GM19240 (cell line): ENCODE data around the gene NF1.
"Not testable (repeated sequence)": the region's sequence is repeated elsewhere in the genome, so short reads cannot be mapped to it uniquely, and the experiment has no call there.

Experiments
- DNase-seq: peaks from one replicate; pipeline ENCODE4 v3.0.0; 2011; ENCODE audit warnings: low spot score; ENCODE audit not compliant: insufficient read length

The NF1 gene

DNA sequence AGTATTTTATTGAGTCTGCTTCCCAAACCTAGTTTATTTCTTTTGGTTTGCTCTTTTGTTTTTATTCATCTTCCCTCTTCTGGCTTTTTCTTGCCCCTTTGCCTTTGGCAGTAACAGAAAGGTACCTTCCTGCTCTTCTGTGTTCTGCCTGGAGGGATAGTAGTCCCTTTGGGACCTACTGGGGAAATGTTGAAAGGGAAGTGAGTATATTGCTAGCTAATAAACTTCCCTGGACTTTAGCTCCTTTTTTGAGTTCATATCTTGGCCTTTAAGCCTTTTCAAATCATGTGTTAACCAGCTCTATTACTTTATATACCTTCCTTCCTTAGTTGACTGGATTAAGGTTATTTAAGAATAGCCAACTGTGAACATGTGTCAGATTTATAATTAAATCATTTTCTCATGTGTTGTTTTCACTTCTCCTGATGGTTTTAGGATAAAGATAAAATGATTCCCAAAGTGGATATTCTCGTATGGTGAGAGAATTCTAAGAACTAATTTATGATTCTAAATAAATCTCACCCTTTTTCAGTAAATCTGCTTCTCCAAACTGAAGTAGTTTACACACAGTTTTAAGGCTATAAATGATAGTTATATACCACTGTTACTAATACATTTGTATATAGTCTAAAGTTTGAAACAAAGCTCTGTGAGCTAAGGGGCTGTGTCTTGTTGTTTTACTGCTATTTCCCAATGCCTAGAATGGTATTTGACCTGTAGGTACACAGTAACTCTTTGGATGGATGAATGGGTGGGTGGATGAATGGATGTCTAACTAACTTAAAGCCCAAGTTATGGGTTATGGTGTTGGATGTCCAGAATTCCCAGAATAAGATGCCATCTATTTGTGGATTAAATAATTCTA, 156.6 kb downstream of the NF1 start:
- DNase-seq, result no peak

DNA sequence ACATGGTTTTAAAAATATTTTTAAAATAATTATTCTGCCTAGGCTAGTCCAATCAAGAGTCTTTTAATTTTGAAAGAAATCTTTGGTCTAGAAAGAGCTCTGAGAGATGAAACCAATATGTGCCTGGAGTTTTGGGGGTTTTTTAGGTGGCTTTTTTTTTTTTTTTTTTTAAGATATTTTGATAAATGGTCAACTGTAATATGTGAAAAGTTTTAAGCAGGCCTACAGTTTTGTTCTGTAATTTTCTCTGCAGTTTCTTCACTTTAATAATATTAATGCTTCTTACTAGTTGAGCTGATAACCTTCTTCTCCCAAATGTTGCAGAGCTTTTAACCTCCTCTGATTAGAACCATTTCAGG, 157.2 kb downstream of the NF1 start:
- no peak for DNase-seq

DNA sequence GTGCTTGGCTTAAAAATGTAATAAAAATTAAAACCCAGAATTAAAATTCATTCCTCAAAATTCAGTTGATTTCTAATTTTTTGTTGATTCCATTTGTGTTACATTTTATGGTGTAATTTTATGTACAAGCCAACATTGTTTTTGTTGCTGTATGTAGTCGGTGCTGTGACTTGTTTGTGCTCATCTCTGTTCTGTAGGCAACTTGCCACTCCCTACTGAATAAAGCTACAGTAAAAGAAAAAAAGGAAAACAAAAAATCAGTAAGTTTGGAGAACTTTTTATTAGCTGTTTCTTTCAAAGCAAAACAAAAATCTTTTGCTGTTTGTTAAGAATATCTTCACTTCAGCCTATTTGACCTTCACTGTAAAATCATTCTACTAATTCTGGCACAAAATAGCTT, 158.0 kb downstream of the NF1 start:
- no peak for DNase-seq

DNA sequence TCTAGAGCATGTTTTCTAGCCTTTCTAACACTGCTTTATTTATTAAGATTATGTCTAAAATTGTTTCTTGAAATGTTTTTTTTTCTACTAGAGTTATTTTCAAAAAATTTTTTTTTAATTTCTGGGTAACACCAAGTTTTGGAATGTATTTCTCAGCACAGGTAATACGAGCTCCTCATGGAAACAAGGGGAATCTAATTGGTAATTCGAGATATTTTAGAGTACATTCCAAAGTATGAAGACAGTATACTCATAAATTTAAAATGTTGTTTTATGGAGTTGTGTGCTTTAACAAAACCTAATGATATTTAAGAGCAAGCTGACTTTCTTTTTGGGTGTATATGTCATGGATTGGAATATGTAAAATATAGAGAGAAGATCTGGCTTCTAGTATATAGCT, 159.9 kb downstream of the NF1 start:
- DNase-seq, result no peak

DNA sequence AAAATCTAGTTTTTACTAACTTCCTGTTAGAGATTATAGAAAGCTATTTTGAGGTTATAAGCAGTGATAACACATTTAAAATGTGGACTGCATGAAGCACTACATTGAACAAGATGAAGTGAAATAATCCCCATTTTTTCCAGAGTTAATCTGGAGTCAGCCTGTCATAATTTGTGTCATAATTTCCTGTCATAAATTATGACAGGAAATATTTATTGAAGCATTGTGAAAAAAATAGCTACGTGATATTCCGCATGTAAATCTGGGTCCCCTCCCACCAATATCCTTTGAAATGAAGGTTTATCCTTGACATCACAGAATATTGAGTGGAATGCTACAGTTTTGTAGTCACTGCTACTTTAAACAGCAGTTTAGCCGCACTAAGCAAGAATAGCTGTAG, 162.2 kb downstream of the NF1 start:
- no peak for DNase-seq

DNA sequence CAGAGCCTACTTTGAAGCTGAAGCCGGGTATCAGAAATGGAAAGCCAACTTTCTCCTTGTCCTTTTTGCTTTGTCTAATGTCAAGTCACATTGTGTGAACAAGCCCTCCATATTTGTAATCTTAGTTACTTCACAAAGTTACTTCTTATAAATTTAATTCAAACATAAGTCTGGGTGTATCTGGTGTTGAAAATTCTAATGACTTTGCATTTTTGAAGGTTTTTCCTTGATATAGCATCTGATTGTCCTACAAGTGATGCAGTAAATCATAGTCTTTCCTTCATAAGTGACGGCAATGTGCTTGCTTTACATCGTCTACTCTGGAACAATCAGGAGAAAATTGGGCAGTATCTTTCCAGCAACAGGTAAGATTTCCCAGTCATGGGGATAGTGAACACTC, 165.4 kb downstream of the NF1 start:
- no peak for DNase-seq

DNA sequence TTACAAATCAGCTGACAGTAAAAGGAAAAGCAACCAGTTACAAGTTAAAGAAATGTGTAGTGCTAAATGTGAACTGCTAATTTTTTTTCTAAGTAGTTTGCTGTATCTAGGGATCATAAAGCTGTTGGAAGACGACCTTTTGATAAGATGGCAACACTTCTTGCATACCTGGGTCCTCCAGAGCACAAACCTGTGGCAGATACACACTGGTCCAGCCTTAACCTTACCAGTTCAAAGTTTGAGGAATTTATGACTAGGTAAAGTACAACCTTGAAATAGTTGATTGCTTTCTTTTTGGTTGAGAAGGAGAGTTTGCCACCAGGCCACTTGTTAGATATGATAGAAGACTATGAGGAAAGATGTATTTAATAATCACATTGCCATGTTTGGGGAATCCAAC, 166.8 kb downstream of the NF1 start:
- DNase-seq, result no peak

DNA sequence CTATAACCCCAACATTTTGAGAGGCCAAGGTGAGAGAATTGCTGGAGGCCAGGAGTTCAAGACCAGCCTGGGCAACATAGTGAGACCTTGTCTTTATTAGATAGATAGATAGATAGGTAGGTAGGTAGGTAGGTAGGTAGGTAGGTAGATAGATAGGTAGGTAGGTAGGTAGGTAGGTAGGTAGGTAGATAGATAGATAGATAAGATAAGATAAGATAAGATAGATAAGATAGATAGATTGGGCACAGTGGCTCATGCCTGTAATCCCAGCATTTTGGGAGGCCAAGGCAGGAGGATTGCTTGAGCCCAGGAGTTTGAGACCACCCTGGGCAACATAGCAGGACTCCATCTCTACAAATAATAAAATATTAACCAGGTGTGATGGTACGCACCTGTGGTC, 168.1 kb downstream of the NF1 start:
- DNase-seq, result not testable (repeated sequence)

DNA sequence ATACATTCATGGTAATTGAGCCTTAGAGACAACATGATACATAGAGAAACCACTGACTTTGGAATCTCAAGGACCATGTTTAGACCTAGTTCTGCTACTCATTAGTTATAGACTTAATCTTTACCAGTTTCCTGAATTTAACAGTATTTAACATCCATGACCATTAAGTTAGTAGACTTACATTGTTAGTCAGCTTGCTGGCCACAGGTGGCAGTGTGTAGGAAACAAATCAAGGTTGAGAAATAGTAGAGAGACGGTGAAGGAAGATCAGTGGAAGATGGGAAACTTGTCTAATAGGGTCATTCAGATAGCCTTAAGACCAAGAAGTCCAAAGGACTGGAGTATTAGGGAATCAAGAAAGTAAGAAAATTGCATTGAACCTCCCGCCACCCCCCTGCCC, 171.3 kb downstream of the NF1 start:
- DNase-seq, result no peak

DNA sequence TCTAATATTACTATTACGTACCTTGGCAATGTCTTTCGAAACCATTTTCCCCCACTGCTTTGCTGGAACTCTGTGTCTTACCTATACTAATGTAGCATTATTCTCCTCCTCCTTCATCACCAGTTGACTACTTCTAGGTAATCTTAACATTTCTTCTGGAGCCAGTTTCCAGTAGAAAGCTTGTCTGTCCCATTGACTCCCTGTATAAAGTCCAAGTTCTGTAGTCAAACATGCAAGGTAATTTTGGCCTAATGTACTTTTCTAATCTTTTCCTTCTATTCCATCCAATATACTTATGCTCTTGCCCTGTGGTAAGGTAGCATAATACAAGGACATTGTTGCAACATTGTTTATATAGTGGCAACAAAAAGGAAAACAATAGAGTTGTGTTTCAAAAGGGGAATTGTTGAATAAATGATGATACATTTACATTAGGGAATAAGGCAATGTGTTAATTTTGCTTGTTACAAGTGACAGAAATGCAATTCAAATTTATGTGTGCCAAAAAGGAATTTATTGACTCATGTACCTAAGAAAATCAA, 174.3 kb downstream of the NF1 start:
- DNase-seq, result no peak

DNA sequence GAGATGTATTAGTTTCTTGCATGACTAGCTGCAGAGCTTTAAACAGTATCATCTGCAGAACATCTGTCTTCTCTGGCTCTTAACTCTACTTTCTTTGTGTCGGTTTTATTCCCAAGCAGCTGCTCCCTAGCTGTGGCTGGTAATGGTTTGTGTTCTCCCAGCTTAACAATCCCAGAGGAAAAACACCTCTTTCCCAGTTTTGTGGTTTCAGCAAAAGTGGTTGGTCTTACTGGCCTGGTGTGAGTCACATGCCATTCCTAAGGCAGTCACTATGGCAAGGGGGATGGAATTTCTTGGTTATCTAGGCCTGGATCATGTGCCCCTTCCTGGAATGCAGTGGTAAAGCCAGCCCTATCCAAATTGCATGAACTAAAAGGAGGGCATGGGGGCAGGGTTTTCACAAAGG, 174.8 kb downstream of the NF1 start:
- no peak for DNase-seq

DNA sequence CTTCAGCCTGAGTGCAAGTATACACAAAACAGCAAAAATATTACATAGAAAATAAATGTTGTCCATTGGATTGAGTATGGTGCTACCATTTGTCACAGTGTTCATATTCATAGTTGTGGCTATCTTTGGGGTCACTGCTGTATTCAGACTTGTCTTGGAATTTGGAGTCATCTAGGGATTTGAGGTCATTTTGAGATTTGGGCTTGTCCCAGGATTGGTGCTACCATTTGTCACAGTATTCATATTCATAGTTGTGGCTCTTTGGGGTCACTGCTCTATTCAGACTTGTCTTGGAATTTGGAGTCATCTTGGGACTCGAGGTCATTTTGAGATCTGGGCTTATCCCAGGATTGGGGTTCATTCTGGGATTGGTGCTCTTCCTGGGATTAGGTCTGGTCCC, 177.5 kb downstream of the NF1 start:
- DNase-seq, result no peak

DNA sequence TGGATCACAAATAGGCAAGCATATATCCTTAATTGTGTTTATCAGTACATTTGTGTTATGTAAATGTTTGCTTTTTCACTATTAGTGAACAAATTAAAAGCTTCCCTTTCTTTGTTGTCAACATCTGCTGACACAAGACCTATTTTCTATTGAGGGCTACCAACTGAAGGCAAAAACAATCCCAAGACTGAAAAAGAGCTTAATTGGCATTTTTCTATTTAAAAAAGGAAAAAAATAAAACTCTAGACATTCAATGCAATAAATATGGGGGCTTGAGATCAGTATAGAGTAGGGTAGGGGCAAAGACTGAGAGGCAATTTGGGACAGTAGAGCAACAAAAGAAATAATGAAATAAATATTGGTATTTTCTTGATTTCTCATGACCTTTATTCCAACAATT, 178.0 kb downstream of the NF1 start:
- no peak for DNase-seq

DNA sequence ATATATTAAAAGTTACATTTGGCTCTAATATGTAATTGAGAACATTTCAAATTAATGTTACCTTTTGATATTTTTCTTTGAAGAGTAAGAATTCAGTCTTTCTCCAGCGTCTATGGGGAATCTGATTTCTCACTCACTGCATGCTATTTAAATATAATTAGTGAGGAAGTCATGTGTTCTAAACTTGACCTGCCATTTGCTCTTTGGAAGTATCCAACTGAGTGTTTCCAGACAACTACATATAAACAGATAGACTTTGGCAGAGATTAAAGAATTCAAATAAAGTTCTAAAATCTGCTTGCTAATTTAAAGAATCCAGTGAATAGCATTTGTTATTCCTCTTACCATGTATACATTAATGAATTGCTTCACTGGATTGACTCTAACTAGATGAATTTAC, 178.7 kb downstream of the NF1 start:
- no peak for DNase-seq

DNA sequence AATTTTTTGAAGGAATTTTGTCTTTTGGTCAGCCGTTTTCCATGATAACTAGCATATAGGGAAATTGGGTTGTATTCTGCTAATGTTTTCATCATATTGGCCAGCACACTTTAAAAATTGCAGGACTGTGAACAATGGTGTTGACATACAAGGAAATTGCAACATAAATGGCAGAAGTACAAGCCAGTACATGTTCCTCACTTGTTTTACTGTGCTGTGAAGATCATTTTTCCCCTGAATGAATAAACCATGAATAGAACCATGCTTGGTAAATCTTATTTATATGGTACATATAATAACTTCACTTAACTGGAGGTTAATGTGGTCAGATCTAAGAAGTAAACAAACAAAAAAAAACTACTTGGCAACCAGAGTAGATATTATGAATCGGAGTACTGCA, 179.5 kb downstream of the NF1 start:
- DNase-seq, result no peak

DNA sequence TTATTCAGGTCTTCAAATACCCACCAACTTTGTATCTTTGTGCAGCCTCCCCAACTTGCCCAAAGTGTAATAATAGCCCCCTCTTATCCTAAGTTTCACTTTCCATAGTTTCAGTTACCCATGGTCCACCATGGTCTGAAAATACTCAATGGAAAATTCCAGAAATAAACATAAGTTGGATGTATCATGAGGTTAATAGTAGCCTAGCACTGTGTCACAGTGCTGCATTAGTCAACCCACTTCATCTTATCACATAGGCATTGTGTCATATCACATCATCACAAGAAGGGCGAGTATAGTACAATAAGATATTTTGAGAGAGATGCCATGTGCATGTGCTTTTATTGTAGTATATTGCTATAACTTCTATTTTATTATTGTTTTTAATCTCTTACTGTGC, 180.3 kb downstream of the NF1 start:
- DNase-seq, result no peak

DNA sequence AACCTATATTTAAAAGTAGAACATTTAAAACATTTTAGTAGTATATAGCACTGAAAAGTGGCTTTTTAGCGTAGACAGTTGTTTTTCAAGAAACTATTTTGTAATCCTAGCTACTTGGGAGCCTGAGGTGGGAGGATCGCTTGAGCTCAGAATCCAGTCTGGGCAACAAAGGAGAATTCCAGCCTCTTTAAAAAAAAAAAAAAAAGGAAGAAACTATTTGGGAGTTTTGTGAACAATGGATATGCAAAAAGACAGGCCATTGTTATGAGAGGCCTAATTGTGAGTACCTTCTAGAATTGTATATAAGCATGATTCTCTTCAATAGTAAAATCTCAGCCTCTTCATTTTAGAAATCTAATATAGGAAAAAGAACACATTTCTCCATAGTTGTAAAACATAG, 184.6 kb downstream of the NF1 start:
- no peak for DNase-seq

DNA sequence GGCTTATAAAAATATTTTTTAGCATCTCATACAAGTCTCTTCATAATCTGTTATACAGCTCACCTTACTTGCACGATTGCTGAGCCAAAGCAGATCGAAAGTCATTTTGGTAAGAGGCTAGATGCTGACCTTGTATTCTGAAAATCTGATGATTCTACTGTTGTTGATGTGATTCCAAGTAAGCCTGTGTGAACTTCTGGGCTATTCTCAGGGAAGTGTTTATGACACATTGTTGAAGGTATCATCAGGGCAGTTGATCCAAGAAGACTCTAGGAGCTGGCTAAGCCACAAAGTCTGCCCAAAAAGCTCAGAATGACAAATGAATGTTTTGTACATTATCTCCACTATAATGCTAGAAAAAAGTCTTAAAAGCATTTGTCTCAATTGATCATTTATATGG, 186.3 kb downstream of the NF1 start:
- DNase-seq, result no peak

DNA sequence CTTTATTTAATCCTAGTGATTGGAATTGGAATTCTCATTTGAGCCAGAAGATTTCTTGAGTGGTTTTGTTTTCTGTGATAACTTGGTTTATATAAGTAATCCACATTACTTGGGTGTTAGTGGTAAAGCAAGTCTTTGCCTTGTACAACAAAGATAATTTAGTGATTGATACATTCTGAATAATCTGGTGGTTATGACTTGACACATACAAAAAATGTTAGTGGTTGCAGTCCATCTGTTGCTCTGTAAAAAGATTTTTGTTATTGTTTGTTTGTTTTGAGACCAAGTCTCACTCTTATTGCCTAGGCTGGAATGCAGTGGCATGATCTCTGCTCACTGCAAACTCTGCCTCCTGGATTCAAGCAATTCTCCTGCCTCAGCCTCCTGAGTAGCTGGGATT, 189.1 kb downstream of the NF1 start:
- no peak for DNase-seq

DNA sequence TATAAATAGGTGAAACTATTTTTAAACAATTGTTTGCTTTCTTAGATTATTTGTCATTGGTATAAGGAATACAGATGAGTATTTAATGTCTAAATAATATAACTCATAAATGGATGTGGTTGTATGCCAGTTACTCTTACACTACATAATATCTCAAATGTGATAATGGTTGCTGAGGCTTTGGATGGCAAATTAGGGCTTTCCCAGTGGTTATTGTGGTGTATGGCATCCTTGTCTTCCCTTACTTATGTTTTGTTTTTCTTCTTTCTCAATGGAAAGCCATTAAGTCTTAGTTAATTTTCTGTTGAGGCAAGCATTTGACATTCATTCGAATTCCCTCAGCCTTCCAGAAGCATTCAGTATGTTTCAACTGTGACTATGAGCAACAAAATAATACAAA, 191.8 kb downstream of the NF1 start:
- DNase-seq, result no peak

DNA sequence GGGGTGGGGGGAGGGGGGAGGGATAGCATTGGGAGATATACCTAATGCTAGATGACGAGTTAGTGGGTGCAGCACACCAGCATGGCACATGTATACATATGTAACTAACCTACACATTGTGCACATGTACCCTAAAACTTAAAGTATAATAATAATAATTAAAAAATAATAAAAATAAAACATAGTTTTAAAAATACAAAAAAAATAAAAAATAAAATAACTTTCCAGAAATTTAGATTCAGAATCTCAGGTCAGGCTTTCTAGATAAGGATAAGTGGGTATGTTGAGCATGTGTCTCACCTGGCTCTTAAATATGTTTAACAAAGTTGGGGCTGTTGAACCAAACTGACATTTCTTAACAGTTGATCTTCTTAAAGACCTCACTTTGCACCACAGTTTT, 193.2 kb downstream of the NF1 start:
- DNase-seq, result not testable (repeated sequence)

DNA sequence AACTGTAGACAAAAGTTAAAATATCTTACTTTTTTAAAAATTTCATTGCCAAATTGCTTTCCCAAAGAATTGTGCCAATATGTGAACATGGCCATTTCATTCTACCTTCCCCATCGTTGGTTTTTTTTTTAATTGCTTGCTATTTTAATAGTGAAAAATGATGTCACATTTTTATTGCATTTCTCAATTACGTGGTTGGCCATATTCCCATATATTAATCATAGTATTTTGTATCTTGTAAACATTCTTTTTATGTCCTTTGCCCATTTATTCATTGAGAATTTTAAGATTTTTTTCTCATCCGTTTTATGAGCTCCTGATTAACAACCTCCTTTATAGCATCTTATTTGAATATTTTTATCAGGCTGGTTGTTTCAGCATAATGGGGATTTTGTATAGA, 195.0 kb downstream of the NF1 start:
- no peak for DNase-seq

DNA sequence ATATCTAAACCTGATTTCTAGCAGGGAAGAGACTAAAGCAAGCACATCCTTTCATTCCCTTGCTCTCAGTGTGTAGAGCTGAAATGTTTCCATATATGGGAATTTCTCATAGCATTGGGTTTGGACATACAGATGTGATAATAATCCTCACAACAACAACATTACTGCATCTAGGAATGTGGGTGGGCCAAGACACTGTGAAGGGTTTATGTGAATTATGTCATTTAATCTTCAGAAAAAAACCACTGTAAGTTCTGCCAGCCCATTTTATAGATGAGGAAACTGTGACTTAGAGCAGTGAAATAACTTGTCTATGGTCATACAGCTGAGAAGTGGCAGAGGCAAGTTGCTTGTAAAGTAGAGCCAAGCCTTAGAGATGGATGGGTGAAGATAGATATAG, 197.0 kb downstream of the NF1 start:
- no peak for DNase-seq

DNA sequence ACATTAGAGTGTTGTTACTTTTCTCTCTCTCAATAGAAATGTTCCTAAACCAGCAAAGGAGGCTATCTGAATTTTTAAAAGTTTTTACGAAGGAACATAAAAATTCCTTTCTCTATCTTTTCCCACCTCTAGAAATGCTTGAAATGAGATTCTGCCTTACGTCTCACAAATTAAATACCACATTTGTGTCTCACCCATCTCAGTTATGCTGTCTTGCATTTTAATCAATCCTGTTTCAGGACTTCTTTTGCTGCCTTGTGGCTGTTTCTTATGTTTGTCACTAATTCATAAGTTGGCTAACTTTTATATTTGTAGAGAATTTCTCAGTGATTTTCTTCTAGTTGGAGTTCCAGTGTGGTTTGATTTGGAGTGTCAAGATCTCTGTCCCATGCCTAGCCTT, 198.8 kb downstream of the NF1 start:
- no peak for DNase-seq
